IMR-90 (cell line): Measurements from ENCODE around the gene EREG. TPM values are rescaled to one million over a fixed set of nuclear protein-coding genes. Genes with fewer than 3 reads are reported as not detected.

Source experiments
- ATAC-seq: fragments of 200-7000 bp; cut with Tn5 transposase; 2 replicates; pipeline ENCODE4 v1.9.1; 2020; ENCODE audit warnings: low read depth, mild to moderate bottlenecking, moderate library complexity
- BruUV-seq: library from RNA; stranded (reverse); fragments of 400-500 nt; replicated peaks from 2 replicates; lab custom pipeline; 2021; lab: Mats Ljungman, UMichigan
- CTCF ChIA-PET: fragments of 300-600 bp; formaldehyde crosslinking; extraction: SDS; loops from one replicate; lab custom pipeline; 2021; ENCODE audit warnings: antibody characterized with exemption; lab: Yijun Ruan, JAX
- POLR2A ChIA-PET: fragments of 300-600 bp; sonication (Branson Sonifier 250); formaldehyde crosslinking; loops from one replicate; lab custom pipeline; 2022; ENCODE audit warnings: antibody characterized with exemption; ENCODE audit not compliant: unreplicated experiment; lab: Charles Lee
- DNase-seq: peaks from one replicate; pipeline ENCODE4 v3.0.0; 2013
- H2AFZ ChIP-seq: replicated peaks from 2 replicates; pipeline ENCODE3; 2013; ENCODE audit warnings: low read length, mild to moderate bottlenecking; ENCODE audit not compliant: poor library complexity
- H2AK5ac ChIP-seq: 2 replicates; pipeline ENCODE4 v1.6.1; 2013; ENCODE audit warnings: low read depth, low read length, inconsistent platforms
- H2AK9ac ChIP-seq: replicated peaks from 2 replicates; pipeline ENCODE3; 2013; ENCODE audit warnings: mild to moderate bottlenecking, low read depth, low read length, moderate library complexity; ENCODE audit not compliant: poor library complexity
- H2BK120ac ChIP-seq: 2 replicates; pipeline ENCODE4 v1.6.1; 2013; ENCODE audit warnings: low read depth, low read length, inconsistent platforms
- H2BK15ac ChIP-seq: 3 replicates; pipeline ENCODE4 v1.6.1; 2013; ENCODE audit warnings: low read depth, low read length, inconsistent platforms
- H2BK20ac ChIP-seq: 2 replicates; pipeline ENCODE4 v1.6.1; 2013; ENCODE audit warnings: low read depth, mild to moderate bottlenecking, inconsistent platforms, low read length, moderate library complexity
- H2BK5ac ChIP-seq: 2 replicates; pipeline ENCODE4 v1.6.1; 2013; ENCODE audit warnings: mild to moderate bottlenecking, low read depth, low read length, inconsistent platforms; ENCODE audit not compliant: poor library complexity, severe bottlenecking
- H3K14ac ChIP-seq: replicated peaks from 2 replicates; pipeline ENCODE4 v1.6.1; 2013; ENCODE audit warnings: low read depth, low read length, inconsistent platforms
- H3K18ac ChIP-seq: 2 replicates; pipeline ENCODE4 v1.6.1; 2013; ENCODE audit warnings: low read depth, low read length, control low read depth
- H3K23ac ChIP-seq: 2 replicates; pipeline ENCODE4 v1.6.1; 2013; ENCODE audit warnings: low read depth, low read length, inconsistent platforms
- H3K27ac ChIP-seq: 2 replicates; pipeline ENCODE4 v1.5.1; 2013; ENCODE audit warnings: mild to moderate bottlenecking, control low read depth, low read length; ENCODE audit not compliant: insufficient read depth
- H3K27me3 ChIP-seq: 2 replicates; pipeline ENCODE4 v1.6.1; 2013; ENCODE audit warnings: low read length; ENCODE audit not compliant: control insufficient read depth, insufficient read depth
- H3K36me3 ChIP-seq: 2 replicates; pipeline ENCODE4 v1.6.1; 2013; ENCODE audit warnings: low read length, mixed read lengths; ENCODE audit not compliant: control insufficient read depth, insufficient read depth
- H3K4ac ChIP-seq: 2 replicates; pipeline ENCODE4 v1.6.1; 2013; ENCODE audit warnings: low read depth, low read length, inconsistent platforms
- H3K4me1 ChIP-seq: 2 replicates; pipeline ENCODE4 v1.6.1; 2013; ENCODE audit warnings: low read length, mixed read lengths; ENCODE audit not compliant: control insufficient read depth, insufficient read depth
- H3K4me2 ChIP-seq: 2 replicates; pipeline ENCODE4 v1.6.1; 2013; ENCODE audit warnings: low read depth, mild to moderate bottlenecking, control low read depth, low read length, moderate library complexity
- H3K4me3 ChIP-seq: 2 replicates; pipeline ENCODE4 v1.5.1; 2013; ENCODE audit warnings: low read depth, mild to moderate bottlenecking, control low read depth, low read length, moderate library complexity; ENCODE audit not compliant: insufficient read depth
- H3K56ac ChIP-seq: 2 replicates; pipeline ENCODE4 v1.6.1; 2013; ENCODE audit warnings: low read length, inconsistent platforms; ENCODE audit not compliant: insufficient read depth; ENCODE audit errors: extremely low read depth
- H3K79me1 ChIP-seq, 2 experiments: 2 replicates each; pipeline ENCODE4 v1.6.1; 2013; ENCODE audit warnings: low read length in 2 of 2, inconsistent platforms in 1 of 2, low read depth in 1 of 2
- H3K9ac ChIP-seq: 2 replicates; pipeline ENCODE4 v1.6.1; 2013; ENCODE audit warnings: low read depth, low read length, control low read depth
- H3K9me1 ChIP-seq: 2 replicates; pipeline ENCODE4 v1.6.1; 2013; ENCODE audit warnings: low read length, inconsistent platforms; ENCODE audit not compliant: insufficient read depth
- H3K9me3 ChIP-seq: 2 replicates; pipeline ENCODE4 v1.6.1; 2013; ENCODE audit warnings: low read length; ENCODE audit not compliant: control insufficient read depth, insufficient read depth
- H4K20me1 ChIP-seq: 2 replicates; pipeline ENCODE4 v1.6.1; 2013; ENCODE audit warnings: low read length, inconsistent platforms; ENCODE audit not compliant: insufficient read depth
- H4K5ac ChIP-seq: 2 replicates; pipeline ENCODE4 v1.6.1; 2013; ENCODE audit warnings: mild to moderate bottlenecking, low read depth, low read length, control low read depth
- H4K8ac ChIP-seq, 2 experiments: 2 replicates each; pipeline ENCODE4 v1.6.1; 2013; ENCODE audit warnings: low read depth in 2 of 2, low read length in 2 of 2, control low read depth in 1 of 2, inconsistent platforms in 1 of 2
- H4K91ac ChIP-seq: 2 replicates; pipeline ENCODE4 v1.6.1; 2013; ENCODE audit warnings: low read depth, low read length, inconsistent platforms; ENCODE audit not compliant: insufficient read depth
- BHLHE40 ChIP-seq: fragments of 150-350 bp; IDR thresholded peaks from 2 replicates; pipeline ENCODE4 v1.6.1; 2016; ENCODE audit warnings: mild to moderate bottlenecking, low read depth, low read length
- MXI1 ChIP-seq: IDR thresholded peaks from 2 replicates; pipeline ENCODE4 v1.6.1; 2012; ENCODE audit warnings: low read depth, mild to moderate bottlenecking, low read length, moderate library complexity, borderline replicate concordance
- RAD21 ChIP-seq: IDR thresholded peaks from 2 replicates; pipeline ENCODE4 v1.6.1; 2012; ENCODE audit warnings: low read length, improper control_type of control experiment
- RFX5 ChIP-seq: IDR thresholded peaks from 2 replicates; pipeline ENCODE4 v1.8.0; 2012; ENCODE audit warnings: low read depth, mild to moderate bottlenecking, low read length, moderate library complexity
- WGBS, 2 experiments: methylation state at CpG; one replicate each; pipeline versions ENCODE4 v1.1.5 to v1.1.7; 2013; ENCODE audit warnings: missing lambda C conversion rate in 2 of 2; ENCODE audit not compliant: insufficient read length in 1 of 2; ENCODE audit errors: extremely low coverage in 2 of 2; 5-methylcytosine and 5-hydroxymethylcytosine counted together
- dilution Hi-C: fragments of 300-500 bp; cut with HindIII; formaldehyde crosslinking; loops from one replicate; pipeline ENCODE4 v1.14.3; 2018; ENCODE audit warnings: low sequenced_read_pairs; ENCODE audit not compliant: unreplicated experiment
- in situ Hi-C: fragments of 300-500 bp; cut with MboI; formaldehyde crosslinking; loops from 3 replicates; pipeline ENCODE4 v1.14.3; 2019; ENCODE audit warnings: low sequenced_read_pairs, inconsistent platforms, mixed read lengths
- intact Hi-C: fragments of 100-400 bp; cut with micrococcal nuclease; formaldehyde crosslinking; loops from 2 replicates; pipeline ENCODE4 v1.10.0; 2022
- polyA plus RNA-seq, 3 experiments: library from polyadenylated mRNA; depleted of rRNA; stranded (reverse); fragments of >200 nt; gene quantifications; 2 replicates each; pipeline ENCODE4 v1.2.3, GENCODE V29; 2012; ENCODE audit warnings: low replicate concordance in 1 of 3
- total RNA-seq: library from RNA; depleted of rRNA; stranded (reverse); fragments of >200 nt; gene quantifications from 2 replicates; pipeline ENCODE4 v1.2.3, GENCODE V29; 2012

The EREG gene
- total and polyA plus RNA-seq, 2 of the 4 experiments (the other 2 are of a cell fraction), result 0.26 to 0.36 TPM

GRCh38 chr4:74353858-74354257 is 11.1 kb upstream of the EREG start:
- Histone ChIP-seq H4K20me1 (no peaks in the 10 kb centered on the region), H3K9me1 (no peaks in the 10 kb centered on the region), H3K9me3 (no peaks in the 10 kb centered on the region), H2BK15ac (no peak overlapping the region), H3K4me1 (no peaks in the 10 kb centered on the region), H2AK5ac (no peak overlapping the region), H2BK5ac (no peak overlapping the region), H4K8ac (no peak overlapping the region), H3K79me1 (no peaks in the 10 kb centered on the region), H3K18ac (no peak overlapping the region), H2AK9ac (no peak overlapping the region), H3K4ac (no peak overlapping the region), H2AFZ (no peak overlapping the region), H2BK20ac (no peak overlapping the region), H2BK120ac (no peak overlapping the region), H3K27me3 (no peaks in the 10 kb centered on the region), H3K9ac (no peak overlapping the region), H3K27ac (no peak overlapping the region), H3K4me2 (no peak overlapping the region), H4K5ac (no peak overlapping the region), H3K4me3 (no peak overlapping the region), H4K91ac (no peak overlapping the region), H3K23ac (no peak overlapping the region), H3K36me3 (no peaks in the 10 kb centered on the region), H3K14ac (no peak overlapping the region), H3K56ac (no peak overlapping the region)
- intact Hi-C loops, result no loop called here
- DNase-seq, result no peak
- no peak for TF ChIP-seq RFX5
- TF ChIP-seq RAD21, result no peak
- TF ChIP-seq MXI1, result no peak
- TF ChIP-seq BHLHE40, result no peak
- no peak for ATAC-seq
- dilution Hi-C loops, result no loop called here
- ChIA-PET CTCF (no interaction called here), POLR2A (no interaction called here)
- in situ Hi-C loops, result no loop called here
- no TSS peak for BruUV-seq
- WGBS, 2 experiments, result no CpG with 5 or more reads among the region's 4 CpGs
